ENCODE results near the gene COL25A1. TPM values are rescaled to one million over a fixed set of nuclear protein-coding genes. Genes with fewer than 3 reads are reported as not detected.
"Not testable (repeated sequence)": the region's sequence is repeated elsewhere in the genome, so short reads cannot be mapped to it uniquely, and the experiment has no call there.

The COL25A1 gene
- total RNA-seq, 1 experiment from 2014 or later, result not detected

DNA sequence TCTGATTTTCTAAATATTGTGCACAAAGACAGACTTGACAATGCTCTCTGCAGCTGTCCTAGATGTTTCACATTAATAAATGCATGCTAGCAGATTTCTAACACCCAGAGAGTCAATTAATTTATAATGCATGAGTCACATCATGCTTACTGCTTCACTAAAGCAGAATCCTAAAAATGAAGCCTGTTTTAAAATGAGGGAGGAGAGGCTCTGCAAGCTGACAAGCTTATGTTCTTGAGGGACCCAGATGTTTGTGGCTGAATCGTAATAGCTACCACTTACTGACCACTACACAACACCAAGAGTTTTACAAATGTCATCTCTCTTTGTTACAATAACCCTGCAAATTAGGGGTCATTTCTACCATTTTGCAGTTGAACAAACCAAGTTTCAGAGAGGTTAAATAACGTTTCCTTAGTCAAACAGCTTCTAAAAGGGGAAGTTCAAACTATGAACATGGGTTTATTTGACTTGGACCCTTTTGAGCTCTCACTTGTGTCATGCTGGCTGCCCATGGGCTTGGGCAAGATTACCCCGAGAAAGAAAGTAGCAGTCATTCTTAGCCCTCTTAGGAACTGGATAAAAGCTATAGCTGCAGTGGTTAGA lies 276.9 kb downstream of the COL25A1 start:
- Histone ChIP-seq H3K36me3 (ENCODE audit: control insufficient read depth, insufficient read depth, low read length) (no peaks in the 10 kb centered on the region), H3K4me3 (ENCODE audit: low read depth in 2 of 2, low read length in 2 of 2) (no peak overlapping the region), H3K9me3 (ENCODE audit: control insufficient read depth, insufficient read depth, low read depth, low read length) (no peaks in the 10 kb centered on the region), H3K27me3 (ENCODE audit: control insufficient read depth, insufficient read depth, low read length) (no peaks in the 10 kb centered on the region), H3K27ac (ENCODE audit: low read length) (no peak overlapping the region), H3K4me1 (ENCODE audit: control insufficient read depth, insufficient read depth, low read length) (no peaks in the 10 kb centered on the region)
- ChIA-PET CTCF (no interaction called here), POLR2A (no interaction called here)
- DNase-seq (ENCODE audit: low read depth, low spot score) (no peak), ATAC-seq (no peak)
- in situ Hi-C loops (cut with HindIII; ENCODE audit: low pct_unique_long_range_greater_than_20kb, low sequenced_read_pairs) (no loop called here), intact Hi-C loops (cut with micrococcal nuclease; ENCODE audit: unreplicated experiment) (no loop called here)
- no TSS peak for BruUV-seq (replicated peaks)
- TF ChIP-seq, protein P1, sequence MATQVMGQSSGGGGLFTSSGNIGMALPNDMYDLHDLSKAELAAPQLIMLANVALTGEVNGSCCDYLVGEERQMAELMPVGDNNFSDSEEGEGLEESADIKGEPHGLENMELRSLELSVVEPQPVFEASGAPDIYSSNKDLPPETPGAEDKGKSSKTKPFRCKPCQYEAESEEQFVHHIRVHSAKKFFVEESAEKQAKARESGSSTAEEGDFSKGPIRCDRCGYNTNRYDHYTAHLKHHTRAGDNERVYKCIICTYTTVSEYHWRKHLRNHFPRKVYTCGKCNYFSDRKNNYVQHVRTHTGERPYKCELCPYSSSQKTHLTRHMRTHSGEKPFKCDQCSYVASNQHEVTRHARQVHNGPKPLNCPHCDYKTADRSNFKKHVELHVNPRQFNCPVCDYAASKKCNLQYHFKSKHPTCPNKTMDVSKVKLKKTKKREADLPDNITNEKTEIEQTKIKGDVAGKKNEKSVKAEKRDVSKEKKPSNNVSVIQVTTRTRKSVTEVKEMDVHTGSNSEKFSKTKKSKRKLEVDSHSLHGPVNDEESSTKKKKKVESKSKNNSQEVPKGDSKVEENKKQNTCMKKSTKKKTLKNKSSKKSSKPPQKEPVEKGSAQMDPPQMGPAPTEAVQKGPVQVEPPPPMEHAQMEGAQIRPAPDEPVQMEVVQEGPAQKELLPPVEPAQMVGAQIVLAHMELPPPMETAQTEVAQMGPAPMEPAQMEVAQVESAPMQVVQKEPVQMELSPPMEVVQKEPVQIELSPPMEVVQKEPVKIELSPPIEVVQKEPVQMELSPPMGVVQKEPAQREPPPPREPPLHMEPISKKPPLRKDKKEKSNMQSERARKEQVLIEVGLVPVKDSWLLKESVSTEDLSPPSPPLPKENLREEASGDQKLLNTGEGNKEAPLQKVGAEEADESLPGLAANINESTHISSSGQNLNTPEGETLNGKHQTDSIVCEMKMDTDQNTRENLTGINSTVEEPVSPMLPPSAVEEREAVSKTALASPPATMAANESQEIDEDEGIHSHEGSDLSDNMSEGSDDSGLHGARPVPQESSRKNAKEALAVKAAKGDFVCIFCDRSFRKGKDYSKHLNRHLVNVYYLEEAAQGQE (IDR thresholded peaks at IDR 0.05; ENCODE audit: insufficient read depth in 1 of 2, low read depth in 2 of 2, low read length in 1 of 2), result no peak

DNA sequence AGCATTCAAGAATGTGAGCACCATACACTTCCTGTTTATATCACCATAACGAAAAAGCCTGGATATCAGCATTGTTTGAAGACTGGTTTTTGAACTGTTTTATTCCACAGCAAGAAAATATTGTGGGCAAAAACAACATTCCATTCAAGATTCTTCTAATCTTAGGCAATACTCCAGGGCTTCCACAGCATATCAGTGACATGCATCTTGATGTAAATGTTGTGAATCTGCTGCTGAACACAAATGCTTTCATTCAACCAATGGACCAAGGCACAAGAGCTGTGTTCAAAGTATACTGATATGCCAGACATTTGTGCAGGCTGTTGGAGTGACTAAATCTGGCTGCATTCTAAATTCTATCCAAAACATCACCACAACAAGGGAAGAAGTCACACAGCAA lies 279.5 kb downstream of the COL25A1 start:
- Histone ChIP-seq H3K36me3 (ENCODE audit: control insufficient read depth, insufficient read depth, low read length) (no peaks in the 10 kb centered on the region), H3K27me3 (ENCODE audit: control insufficient read depth, insufficient read depth, low read length) (no peaks in the 10 kb centered on the region), H3K27ac (ENCODE audit: low read length) (no peak overlapping the region), H3K9me3 (ENCODE audit: control insufficient read depth, insufficient read depth, low read depth, low read length) (no peaks in the 10 kb centered on the region), H3K4me1 (ENCODE audit: control insufficient read depth, insufficient read depth, low read length) (no peaks in the 10 kb centered on the region), H3K4me3 (ENCODE audit: low read depth in 2 of 2, low read length in 2 of 2) (no peak overlapping the region)
- TF ChIP-seq POLR2AphosphoS5 (IDR thresholded peaks at IDR 0.05; ENCODE audit: low read depth, low read length) (no peak), SIN3A (IDR thresholded peaks at IDR 0.05; ENCODE audit: borderline replicate concordance, insufficient read depth, low read depth, low read length) (no peak), TCF7L2 (IDR thresholded peaks at IDR 0.05; ENCODE audit: low read depth, low read length) (no peak)
- TF ChIP-seq, protein P1 (IDR thresholded peaks at IDR 0.05; ENCODE audit: insufficient read depth in 1 of 2, low read depth in 2 of 2, low read length in 1 of 2), result no peak
- TF ChIP-seq, protein P2, sequence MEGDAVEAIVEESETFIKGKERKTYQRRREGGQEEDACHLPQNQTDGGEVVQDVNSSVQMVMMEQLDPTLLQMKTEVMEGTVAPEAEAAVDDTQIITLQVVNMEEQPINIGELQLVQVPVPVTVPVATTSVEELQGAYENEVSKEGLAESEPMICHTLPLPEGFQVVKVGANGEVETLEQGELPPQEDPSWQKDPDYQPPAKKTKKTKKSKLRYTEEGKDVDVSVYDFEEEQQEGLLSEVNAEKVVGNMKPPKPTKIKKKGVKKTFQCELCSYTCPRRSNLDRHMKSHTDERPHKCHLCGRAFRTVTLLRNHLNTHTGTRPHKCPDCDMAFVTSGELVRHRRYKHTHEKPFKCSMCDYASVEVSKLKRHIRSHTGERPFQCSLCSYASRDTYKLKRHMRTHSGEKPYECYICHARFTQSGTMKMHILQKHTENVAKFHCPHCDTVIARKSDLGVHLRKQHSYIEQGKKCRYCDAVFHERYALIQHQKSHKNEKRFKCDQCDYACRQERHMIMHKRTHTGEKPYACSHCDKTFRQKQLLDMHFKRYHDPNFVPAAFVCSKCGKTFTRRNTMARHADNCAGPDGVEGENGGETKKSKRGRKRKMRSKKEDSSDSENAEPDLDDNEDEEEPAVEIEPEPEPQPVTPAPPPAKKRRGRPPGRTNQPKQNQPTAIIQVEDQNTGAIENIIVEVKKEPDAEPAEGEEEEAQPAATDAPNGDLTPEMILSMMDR (IDR thresholded peaks at IDR 0.05), result no peak
- DNase-seq (ENCODE audit: low read depth, low spot score) (no peak), ATAC-seq (no peak)
- CTCF ChIA-PET, result no interaction called here
- intact Hi-C loops (cut with micrococcal nuclease; ENCODE audit: unreplicated experiment) (no loop called here), in situ Hi-C loops (cut with HindIII; ENCODE audit: low pct_unique_long_range_greater_than_20kb, low sequenced_read_pairs) (no loop called here)
- no TSS peak for BruUV-seq (replicated peaks)
- POLR2A ChIA-PET, result no interaction called here

DNA sequence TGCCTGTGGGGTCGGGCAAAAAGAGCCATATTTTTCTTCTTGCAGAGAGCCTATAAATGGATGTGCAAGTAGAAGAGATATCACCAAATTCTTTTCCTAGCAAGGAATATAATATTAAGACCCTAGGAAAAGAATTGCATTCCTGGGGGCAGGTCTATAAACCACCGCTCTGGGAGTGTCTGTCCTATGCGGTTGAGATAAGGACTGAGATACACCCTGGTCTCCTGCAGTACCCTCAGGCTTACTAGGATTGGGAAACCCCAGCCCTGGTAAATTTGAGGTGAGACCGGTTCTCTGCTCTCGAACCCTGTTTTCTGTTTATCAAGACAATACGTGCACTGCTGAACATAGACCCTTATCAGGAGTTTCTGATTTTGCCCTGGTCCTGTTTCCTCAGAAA lies 280.8 kb downstream of the COL25A1 start:
- POLR2A ChIA-PET; DNase-seq (ENCODE audit: low read depth, low spot score); H3K27ac ChIP-seq (ENCODE audit: low read length); in situ Hi-C loops (cut with HindIII; ENCODE audit: low pct_unique_long_range_greater_than_20kb, low sequenced_read_pairs); H3K4me3 ChIP-seq (ENCODE audit: low read depth in 2 of 2, low read length in 2 of 2); BruUV-seq (replicated peaks); H3K4me1 ChIP-seq (ENCODE audit: control insufficient read depth, insufficient read depth, low read length); ATAC-seq; CTCF ChIA-PET; intact Hi-C loops (cut with micrococcal nuclease; ENCODE audit: unreplicated experiment); H3K9me3 ChIP-seq (ENCODE audit: control insufficient read depth, insufficient read depth, low read depth, low read length); H3K27me3 ChIP-seq (ENCODE audit: control insufficient read depth, insufficient read depth, low read length); H3K36me3 ChIP-seq (ENCODE audit: control insufficient read depth, insufficient read depth, low read length): not testable (repeated sequence)

All from Panc1 (cell line).